ENCODE results near the gene OBSCN.

Gene OBSCN

GRCh38 chr1:228280961-228281591 is 73.2 kb downstream of the OBSCN start:
- no peak for DNase-seq (ENCODE audit: low read depth)

GRCh38 chr1:228281631-228282328 is 73.9 kb downstream of the OBSCN start:
- no peak overlapping the region for H3K4me3 ChIP-seq (ENCODE audit: low read depth, low read length)
- DNase-seq (ENCODE audit: low read depth), result no peak

More at GRCh38 chr1:228280961-228281591, 73.2 kb downstream of the OBSCN start:
- no peak overlapping the region for H3K4me3 ChIP-seq (ENCODE audit: low read depth, low read length)

GRCh38 chr1:228282329-228283042 is 74.6 kb downstream of the OBSCN start:
- DNase-seq (ENCODE audit: low read depth), result no peak

GRCh38 chr1:228283043-228283371 is 75.2 kb downstream of the OBSCN start:
- no peak overlapping the region for H3K4me3 ChIP-seq (ENCODE audit: low read depth, low read length)
- DNase-seq (ENCODE audit: low read depth), result no peak

More at GRCh38 chr1:228282329-228283042, 74.6 kb downstream of the OBSCN start:
- H3K4me3 ChIP-seq (ENCODE audit: low read depth, low read length), result no peak overlapping the region

- H3K4me3 ChIP-seq (ENCODE audit: low read depth, low read length), result no peak overlapping the region
- DNase-seq (ENCODE audit: low read depth), result no peak
Measured at GRCh38 chr1:228283476-228284147, 75.8 kb downstream of the OBSCN start.

GRCh38 chr1:228284148-228284495 is 76.3 kb downstream of the OBSCN start:
- no peak for DNase-seq (ENCODE audit: low read depth)
- no peak overlapping the region for H3K4me3 ChIP-seq (ENCODE audit: low read depth, low read length)

GRCh38 chr1:228284521-228284920 is 76.7 kb downstream of the OBSCN start:
- no peak overlapping the region for H3K4me3 ChIP-seq (ENCODE audit: low read depth, low read length)
- no peak for DNase-seq (ENCODE audit: low read depth)

GRCh38 chr1:228285661-228286504 is 78.0 kb downstream of the OBSCN start:
- no peak for DNase-seq (ENCODE audit: low read depth)
- no peak overlapping the region for H3K4me3 ChIP-seq (ENCODE audit: low read depth, low read length)

GRCh38 chr1:228286505-228287417 is 78.9 kb downstream of the OBSCN start:
- DNase-seq (ENCODE audit: low read depth), result no peak

GRCh38 chr1:228287541-228288425 is 79.9 kb downstream of the OBSCN start:
- DNase-seq (ENCODE audit: low read depth), result no peak
- H3K4me3 ChIP-seq (ENCODE audit: low read depth, low read length), result no peak overlapping the region

More at GRCh38 chr1:228286505-228287417, 78.9 kb downstream of the OBSCN start:
- no peak overlapping the region for H3K4me3 ChIP-seq (ENCODE audit: low read depth, low read length)

- no peak for DNase-seq (ENCODE audit: low read depth)
- H3K4me3 ChIP-seq (ENCODE audit: low read depth, low read length), result no peak overlapping the region
Measured at GRCh38 chr1:228288536-228289238, 80.8 kb downstream of the OBSCN start.

- no peak overlapping the region for H3K4me3 ChIP-seq (ENCODE audit: low read depth, low read length)
- no peak for DNase-seq (ENCODE audit: low read depth)
Measured at GRCh38 chr1:228289239-228289849, 81.5 kb downstream of the OBSCN start.

GRCh38 chr1:228289996-228290881 is 82.4 kb downstream of the OBSCN start:
- no peak overlapping the region for H3K4me3 ChIP-seq (ENCODE audit: low read depth, low read length)
- no peak for DNase-seq (ENCODE audit: low read depth)

- no peak overlapping the region for H3K4me3 ChIP-seq (ENCODE audit: low read depth, low read length)
- DNase-seq (ENCODE audit: low read depth), result no peak
Measured at GRCh38 chr1:228291906-228292608, 84.2 kb downstream of the OBSCN start.

- H3K4me3 ChIP-seq (ENCODE audit: low read depth, low read length), result no peak overlapping the region
- no peak for DNase-seq (ENCODE audit: low read depth)
Measured at GRCh38 chr1:228292609-228292911, 84.7 kb downstream of the OBSCN start.

Measured in skeletal muscle cell (primary cell).